Bronchial epithelial cell (primary cell): ENCODE results near the gene PLSCR5. TPM values are rescaled to one million over a fixed set of nuclear protein-coding genes. Genes with fewer than 3 reads are reported as not detected.

ENCODE experiments used
- DNase-seq: peaks from one replicate; pipeline ENCODE4 v3.0.0-alpha.2; 2010; ENCODE audit warnings: low read depth
- FAIRE-seq: peaks from 2 replicates; lab custom pipeline; 2011; peaks lifted over from hg19 to GRCh38; lab: Jason Lieb, UNC
- H3K27me3 ChIP-seq: 2 replicates; pipeline ENCODE4 v1.5.1; 2011; ENCODE audit warnings: low read length; ENCODE audit not compliant: control insufficient read depth, insufficient read depth
- H3K36me3 ChIP-seq: 2 replicates; pipeline ENCODE4 v1.5.1; 2011; ENCODE audit warnings: low read length; ENCODE audit not compliant: control insufficient read depth, insufficient read depth
- H3K4me3 ChIP-seq: 2 replicates; pipeline ENCODE4 v1.5.1; 2011; ENCODE audit warnings: mild to moderate bottlenecking, low read depth, low read length, control low read depth
- total RNA-seq: library from RNA; depleted of rRNA; stranded (reverse); fragments of >200 nt; gene quantifications from 2 replicates; pipeline ENCODE4 v1.2.1, GENCODE V29; 2014
- TF ChIP-seq, protein P1 (sequence below): IDR thresholded peaks from 2 replicates; pipeline ENCODE4 v1.5.1; 2011; ENCODE audit warnings: mild to moderate bottlenecking, moderate library complexity, low read length, control low read depth, inconsistent platforms; ENCODE audit not compliant: insufficient read depth, severe bottlenecking

PLSCR5 gene, protein sequence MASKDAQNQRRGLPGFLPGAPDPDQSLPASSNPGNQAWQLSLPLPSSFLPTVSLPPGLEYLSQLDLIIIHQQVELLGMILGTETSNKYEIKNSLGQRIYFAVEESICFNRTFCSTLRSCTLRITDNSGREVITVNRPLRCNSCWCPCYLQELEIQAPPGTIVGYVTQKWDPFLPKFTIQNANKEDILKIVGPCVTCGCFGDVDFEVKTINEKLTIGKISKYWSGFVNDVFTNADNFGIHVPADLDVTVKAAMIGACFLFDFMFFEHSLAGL
- not detected in 2 replicates for total RNA-seq

DNA sequence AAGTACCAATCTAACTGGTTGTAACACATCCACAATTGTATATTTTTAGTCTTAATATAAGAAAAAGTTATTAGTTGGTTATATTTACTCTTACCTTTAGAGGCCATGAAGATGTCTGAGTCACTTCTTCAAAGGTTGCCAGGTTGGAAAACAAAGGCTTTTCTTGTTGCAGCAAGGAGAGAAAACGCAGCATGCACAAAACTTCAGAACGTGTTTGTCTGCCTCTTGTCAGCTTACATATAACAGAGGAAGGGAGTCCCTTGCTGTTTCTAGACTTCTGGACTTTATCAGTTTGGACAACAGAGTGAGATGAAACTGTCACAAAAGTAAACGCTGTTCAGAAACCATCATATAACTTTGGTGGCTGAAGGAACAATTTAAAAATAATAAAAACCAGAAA lies at the start of gene PLSCR5:
PLSCR5 (minus strand) TSS at position 241 of the 400 bp plus-strand sequence; CDS start at position 107, 134 bp downstream.
- no peaks in the 10 kb centered on the region for H3K27me3 ChIP-seq
- H3K4me3 ChIP-seq: no peak within 1 kb of the TSS
- no peak for FAIRE-seq
- H3K36me3 ChIP-seq: no peaks in the 10 kb centered on the region
- DNase-seq: peak; percentile 68
- TF ChIP-seq, protein P1, sequence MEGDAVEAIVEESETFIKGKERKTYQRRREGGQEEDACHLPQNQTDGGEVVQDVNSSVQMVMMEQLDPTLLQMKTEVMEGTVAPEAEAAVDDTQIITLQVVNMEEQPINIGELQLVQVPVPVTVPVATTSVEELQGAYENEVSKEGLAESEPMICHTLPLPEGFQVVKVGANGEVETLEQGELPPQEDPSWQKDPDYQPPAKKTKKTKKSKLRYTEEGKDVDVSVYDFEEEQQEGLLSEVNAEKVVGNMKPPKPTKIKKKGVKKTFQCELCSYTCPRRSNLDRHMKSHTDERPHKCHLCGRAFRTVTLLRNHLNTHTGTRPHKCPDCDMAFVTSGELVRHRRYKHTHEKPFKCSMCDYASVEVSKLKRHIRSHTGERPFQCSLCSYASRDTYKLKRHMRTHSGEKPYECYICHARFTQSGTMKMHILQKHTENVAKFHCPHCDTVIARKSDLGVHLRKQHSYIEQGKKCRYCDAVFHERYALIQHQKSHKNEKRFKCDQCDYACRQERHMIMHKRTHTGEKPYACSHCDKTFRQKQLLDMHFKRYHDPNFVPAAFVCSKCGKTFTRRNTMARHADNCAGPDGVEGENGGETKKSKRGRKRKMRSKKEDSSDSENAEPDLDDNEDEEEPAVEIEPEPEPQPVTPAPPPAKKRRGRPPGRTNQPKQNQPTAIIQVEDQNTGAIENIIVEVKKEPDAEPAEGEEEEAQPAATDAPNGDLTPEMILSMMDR: no peak

DNA sequence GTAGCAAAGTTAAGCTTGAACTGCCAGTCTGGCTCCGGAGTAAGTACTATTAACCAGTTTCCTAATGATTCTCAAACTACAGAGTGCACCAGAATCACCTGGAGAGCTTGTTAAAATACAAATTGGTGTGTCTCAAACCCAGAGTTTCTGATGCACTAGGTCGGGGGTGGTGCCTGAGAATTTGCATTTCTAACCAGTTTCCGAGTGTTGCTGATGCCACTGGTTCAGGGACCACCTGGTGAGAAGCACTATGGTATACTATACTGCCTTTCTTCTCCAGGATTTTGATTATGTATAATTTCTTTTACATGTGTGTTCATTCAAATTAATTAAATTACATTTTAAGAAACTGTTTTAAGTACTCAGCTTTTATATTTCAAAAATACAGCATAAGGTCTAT lies 48.8 kb upstream of the PLSCR5 start:
- FAIRE-seq (no peak), DNase-seq (no peak)
- no peaks in the 10 kb centered on the region for H3K27me3 ChIP-seq
- H3K36me3 ChIP-seq: no peaks in the 10 kb centered on the region
- TF ChIP-seq, protein P1: no peak
- H3K4me3 ChIP-seq: no peak overlapping the region

DNA sequence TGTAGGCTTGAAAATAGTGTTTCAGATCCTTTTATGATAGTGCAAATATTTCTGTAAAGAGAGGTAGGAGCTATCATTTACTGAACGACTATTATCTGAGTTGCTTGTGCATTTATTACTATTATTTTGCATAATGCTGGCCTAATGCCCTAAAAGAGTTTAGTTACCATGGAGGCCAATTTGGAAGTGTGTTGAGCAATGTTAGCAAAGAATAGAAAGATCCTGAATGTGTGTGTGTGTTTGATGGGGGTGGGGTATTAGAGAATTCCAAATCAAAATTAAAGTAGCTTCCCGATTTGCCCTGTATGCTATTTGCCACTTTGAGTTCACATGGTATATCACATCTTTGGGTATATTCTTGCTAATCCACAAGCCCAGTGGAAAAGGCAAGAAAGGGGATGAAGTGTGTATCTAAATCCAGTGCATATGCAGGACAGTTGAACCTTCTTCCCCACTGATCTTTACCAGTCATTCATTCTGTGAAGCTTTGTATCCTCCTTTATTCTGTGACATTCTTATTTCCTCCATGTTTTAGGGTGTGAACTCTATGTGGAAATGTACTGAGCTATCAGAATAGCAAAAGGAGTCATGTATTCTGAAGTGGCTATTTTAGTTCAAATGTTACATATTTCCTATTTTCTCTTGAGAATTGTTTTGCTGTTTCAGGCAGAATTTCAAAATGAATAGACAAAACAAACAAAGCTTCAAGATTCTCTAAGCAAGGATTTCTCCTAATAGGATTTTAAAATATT lies 45.7 kb upstream of the PLSCR5 start:
- Histone ChIP-seq H3K36me3 (no peaks in the 10 kb centered on the region), H3K4me3 (no peak overlapping the region), H3K27me3 (no peaks in the 10 kb centered on the region)
- FAIRE-seq (no peak), DNase-seq (no peak)
- TF ChIP-seq, protein P1: no peak

DNA sequence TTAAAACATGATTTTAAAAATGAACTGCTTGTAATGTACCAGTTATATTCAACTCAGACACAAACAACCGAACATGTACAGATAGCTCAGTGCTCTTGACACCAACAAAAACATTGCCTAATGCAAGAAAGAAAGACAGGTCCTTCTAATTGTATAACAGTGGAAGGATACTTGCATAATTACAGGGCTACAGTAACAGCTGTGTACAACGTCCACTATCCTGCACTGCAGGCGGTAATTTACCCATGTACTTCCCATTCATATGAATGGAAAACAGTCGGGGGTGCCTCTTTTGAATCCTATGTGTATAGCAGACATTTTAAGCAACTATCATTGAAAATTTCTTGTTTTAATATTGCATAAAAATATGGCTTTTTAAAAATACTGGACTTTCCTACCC lies 41.1 kb upstream of the PLSCR5 start:
- no peak for DNase-seq
- no peak for FAIRE-seq
- H3K27me3 ChIP-seq: no peaks in the 10 kb centered on the region
- TF ChIP-seq, protein P1: no peak
- no peak overlapping the region for H3K4me3 ChIP-seq
- H3K36me3 ChIP-seq: no peaks in the 10 kb centered on the region

DNA sequence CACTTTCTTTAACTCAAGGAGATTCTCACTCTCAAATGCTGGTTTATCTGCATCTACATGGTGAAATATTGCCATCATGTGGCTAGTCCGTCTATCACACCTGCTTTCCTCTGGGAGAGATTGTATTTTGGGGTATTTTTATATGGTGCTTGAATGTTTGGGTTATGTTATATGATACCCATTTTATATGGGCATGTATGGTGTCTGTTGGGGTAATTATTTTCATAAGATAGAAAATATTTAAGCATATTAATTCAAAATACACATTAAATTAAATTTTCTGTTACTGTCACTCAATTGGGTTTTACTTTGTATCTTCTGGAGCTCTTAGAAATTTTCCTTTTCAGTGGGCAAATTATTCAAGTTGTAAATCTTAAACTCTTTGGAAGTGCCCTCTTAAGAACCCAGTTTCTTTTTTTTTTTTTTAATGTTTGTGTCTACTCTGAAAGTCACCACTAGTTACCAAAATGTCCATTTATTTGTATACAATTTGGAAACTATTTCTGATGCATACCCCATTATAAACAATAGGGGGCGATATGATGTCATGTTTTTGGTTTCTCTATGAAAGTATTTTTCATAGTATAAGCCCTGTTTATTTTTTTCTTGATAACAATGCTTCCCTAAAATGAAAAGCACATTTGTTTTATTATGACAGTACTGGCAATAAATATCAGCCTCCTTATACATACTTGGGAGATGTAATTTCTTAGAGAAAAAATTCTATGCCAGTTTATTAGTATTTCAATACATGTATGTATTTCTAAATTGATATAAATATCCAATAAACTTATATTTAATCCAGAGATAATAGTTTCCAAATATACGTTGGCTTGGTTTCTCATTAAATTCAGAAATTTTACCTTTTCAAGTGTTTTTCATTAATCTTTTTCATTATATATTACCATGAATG lies 36.1 kb upstream of the PLSCR5 start:
- DNase-seq: peak; percentile 55

More for the DNA sequence above, 36.1 kb upstream of the PLSCR5 start:
- FAIRE-seq: no peak
- Histone ChIP-seq H3K27me3 (no peaks in the 10 kb centered on the region), H3K4me3 (no peak overlapping the region), H3K36me3 (no peaks in the 10 kb centered on the region)
- TF ChIP-seq, protein P1: peak; percentile 36
